ENCODE data around the gene ADARB1.

Gene ADARB1

DNA sequence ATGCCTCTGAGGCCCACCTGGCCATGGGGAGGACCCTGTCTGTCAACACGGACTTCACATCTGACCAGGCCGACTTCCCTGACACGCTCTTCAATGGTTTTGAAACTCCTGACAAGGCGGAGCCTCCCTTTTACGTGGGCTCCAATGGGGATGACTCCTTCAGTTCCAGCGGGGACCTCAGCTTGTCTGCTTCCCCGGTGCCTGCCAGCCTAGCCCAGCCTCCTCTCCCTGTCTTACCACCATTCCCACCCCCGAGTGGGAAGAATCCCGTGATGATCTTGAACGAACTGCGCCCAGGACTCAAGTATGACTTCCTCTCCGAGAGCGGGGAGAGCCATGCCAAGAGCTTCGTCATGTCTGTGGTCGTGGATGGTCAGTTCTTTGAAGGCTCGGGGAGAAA lies 101.8 kb downstream of the ADARB1 start:
- no peaks in the 10 kb centered on the region for H3K79me2 ChIP-seq
- no peak for TF ChIP-seq CTCF (IDR thresholded peaks at IDR 0.05)
- H3K9me3 ChIP-seq (ENCODE audit: control insufficient read depth, low read length): no peaks in the 10 kb centered on the region
- no peak overlapping the region for H2AFZ ChIP-seq
- H3K4me2 ChIP-seq (ENCODE audit: low read length): no peak overlapping the region
- H3K27ac ChIP-seq: no peak overlapping the region
- no peak overlapping the region for H3K9ac ChIP-seq
- no peaks in the 10 kb centered on the region for H3K27me3 ChIP-seq (ENCODE audit: control insufficient read depth, insufficient read depth, low read length)
- no peak overlapping the region for H3K4me3 ChIP-seq (ENCODE audit: low read depth, low read length)
- no peaks in the 10 kb centered on the region for H3K4me1 ChIP-seq
- H3K36me3 ChIP-seq (ENCODE audit: control insufficient read depth, insufficient read depth, low read length): no peaks in the 10 kb centered on the region

DNA sequence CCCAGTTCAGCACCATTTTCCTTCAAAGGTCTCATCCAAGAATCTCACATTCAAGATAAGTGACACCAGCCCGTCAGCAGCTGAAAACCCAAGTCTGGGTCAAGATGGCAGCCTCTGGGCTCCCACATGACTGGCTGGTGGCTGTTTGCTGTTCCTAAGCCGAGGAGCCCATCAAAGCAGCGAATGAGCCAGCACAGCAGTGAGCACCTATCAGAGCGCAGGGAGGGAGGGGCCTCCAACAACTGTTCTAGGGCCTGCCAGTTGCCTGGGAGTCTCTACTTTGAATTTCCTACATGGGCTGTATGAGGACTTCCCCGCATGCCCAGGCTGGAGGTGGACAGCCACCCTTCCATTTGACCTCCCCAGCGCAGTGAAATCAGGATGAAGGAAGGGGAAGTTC lies 102.7 kb downstream of the ADARB1 start:
- H3K4me2 ChIP-seq (ENCODE audit: low read length): no peak overlapping the region
- no peak overlapping the region for H2AFZ ChIP-seq
- no peaks in the 10 kb centered on the region for H3K4me1 ChIP-seq
- H3K9me3 ChIP-seq (ENCODE audit: control insufficient read depth, low read length): no peaks in the 10 kb centered on the region
- H3K79me2 ChIP-seq: no peaks in the 10 kb centered on the region
- no peaks in the 10 kb centered on the region for H3K36me3 ChIP-seq (ENCODE audit: control insufficient read depth, insufficient read depth, low read length)
- no peak overlapping the region for H3K27ac ChIP-seq
- H3K4me3 ChIP-seq (ENCODE audit: low read depth, low read length): no peak overlapping the region
- H3K9ac ChIP-seq: no peak overlapping the region
- H3K27me3 ChIP-seq (ENCODE audit: control insufficient read depth, insufficient read depth, low read length): no peaks in the 10 kb centered on the region
- no peak for TF ChIP-seq CTCF (IDR thresholded peaks at IDR 0.05)

DNA sequence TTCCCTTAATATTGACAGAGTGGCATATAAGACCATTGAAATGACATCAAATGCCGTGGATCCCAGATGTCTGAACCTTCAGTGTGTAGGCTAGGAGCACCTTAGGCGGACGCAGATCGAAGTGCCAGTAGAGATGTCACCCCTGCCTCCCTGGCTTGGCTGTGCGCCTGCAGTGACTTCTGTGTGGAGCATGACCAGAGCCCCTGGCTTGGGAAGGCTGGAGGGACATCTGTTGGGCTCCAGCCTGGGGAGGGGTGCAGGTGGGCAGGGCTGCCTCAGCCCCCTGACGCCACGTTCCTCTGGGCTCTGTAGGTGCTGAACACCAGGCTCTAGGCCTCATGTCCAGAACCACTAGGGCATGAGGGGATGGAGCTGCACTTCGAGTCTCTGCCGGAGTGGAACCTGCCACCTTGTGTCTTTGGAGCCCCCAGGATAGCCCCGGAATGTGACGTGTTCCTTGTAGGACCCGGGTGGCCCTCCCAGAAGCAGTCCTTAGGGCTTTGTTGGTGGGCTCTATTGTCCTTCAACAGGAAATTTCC lies 103.8 kb downstream of the ADARB1 start:
- Histone ChIP-seq H3K27ac (no peak overlapping the region), H3K27me3 (ENCODE audit: control insufficient read depth, insufficient read depth, low read length) (no peaks in the 10 kb centered on the region), H3K9ac (no peak overlapping the region), H3K79me2 (no peaks in the 10 kb centered on the region), H3K4me1 (no peaks in the 10 kb centered on the region), H2AFZ (no peak overlapping the region), H3K4me3 (ENCODE audit: low read depth, low read length) (no peak overlapping the region), H3K36me3 (ENCODE audit: control insufficient read depth, insufficient read depth, low read length) (no peaks in the 10 kb centered on the region), H3K4me2 (ENCODE audit: low read length) (no peak overlapping the region), H3K9me3 (ENCODE audit: control insufficient read depth, low read length) (no peaks in the 10 kb centered on the region)
- TF ChIP-seq CTCF (IDR thresholded peaks at IDR 0.05): no peak

GRCh38 chr21:45178971-45179370 lies 104.6 kb downstream of the ADARB1 start:
- no peaks in the 10 kb centered on the region for H3K27me3 ChIP-seq (ENCODE audit: control insufficient read depth, insufficient read depth, low read length)
- H3K4me3 ChIP-seq (ENCODE audit: low read depth, low read length): no peak overlapping the region
- H3K79me2 ChIP-seq: no peaks in the 10 kb centered on the region
- H3K4me2 ChIP-seq (ENCODE audit: low read length): no peak overlapping the region
- no peak for TF ChIP-seq CTCF (IDR thresholded peaks at IDR 0.05)
- no peaks in the 10 kb centered on the region for H3K36me3 ChIP-seq (ENCODE audit: control insufficient read depth, insufficient read depth, low read length)
- no peak overlapping the region for H3K27ac ChIP-seq
- H3K9ac ChIP-seq: no peak overlapping the region
- no peaks in the 10 kb centered on the region for H3K9me3 ChIP-seq (ENCODE audit: control insufficient read depth, low read length)
- H2AFZ ChIP-seq: no peak overlapping the region
- H3K4me1 ChIP-seq: no peaks in the 10 kb centered on the region

GRCh38 chr21:45179568-45180245 lies 105.3 kb downstream of the ADARB1 start:
- Histone ChIP-seq H2AFZ (no peak overlapping the region), H3K36me3 (ENCODE audit: control insufficient read depth, insufficient read depth, low read length) (no peaks in the 10 kb centered on the region), H3K27me3 (ENCODE audit: control insufficient read depth, insufficient read depth, low read length) (no peaks in the 10 kb centered on the region), H3K9ac (no peak overlapping the region), H3K79me2 (no peaks in the 10 kb centered on the region), H3K4me3 (ENCODE audit: low read depth, low read length) (no peak overlapping the region), H3K27ac (no peak overlapping the region), H3K9me3 (ENCODE audit: control insufficient read depth, low read length) (no peaks in the 10 kb centered on the region), H3K4me2 (ENCODE audit: low read length) (no peak overlapping the region), H3K4me1 (no peaks in the 10 kb centered on the region)
- no peak for TF ChIP-seq CTCF (IDR thresholded peaks at IDR 0.05)
